HG02885 (cell line): ENCODE results near the gene NAALADL2.
"Not testable (repeated sequence)": the region's sequence is repeated elsewhere in the genome, so short reads cannot be mapped to it uniquely, and the experiment has no call there.

ENCODE experiments used
- ATAC-seq: cut with Tn5 transposase; IDR thresholded peaks from one replicate; pipeline ENCODE4 v1.9.1; 2021; ENCODE audit warnings: mild to moderate bottlenecking; ENCODE audit not compliant: unreplicated experiment, poor library complexity

The NAALADL2 gene

GRCh38 chr3:175751089-175751488 lies 892.0 kb downstream of the NAALADL2 start:
- ATAC-seq: no peak

DNA sequence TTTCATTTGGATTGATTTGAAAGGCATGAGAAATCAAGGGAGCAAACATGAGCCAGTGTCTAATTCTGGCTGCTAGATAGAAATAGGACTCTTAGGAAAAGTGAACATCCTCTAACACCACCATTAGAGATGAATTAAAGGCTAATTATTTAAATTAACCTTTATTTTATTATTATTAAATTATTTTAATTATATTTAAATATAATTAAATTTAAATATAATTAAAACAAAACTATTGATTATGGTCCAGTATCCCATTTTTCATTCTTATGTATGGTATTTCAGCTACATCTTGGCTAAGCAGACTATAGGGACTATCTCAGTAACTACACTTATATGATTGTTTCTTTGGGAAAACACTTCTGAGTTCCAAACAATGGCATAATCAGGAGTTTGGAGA lies 904.8 kb downstream of the NAALADL2 start:
- ATAC-seq: no peak

- ATAC-seq: no peak
Observed at GRCh38 chr3:175764722-175765121, 905.6 kb downstream of the NAALADL2 start.

DNA sequence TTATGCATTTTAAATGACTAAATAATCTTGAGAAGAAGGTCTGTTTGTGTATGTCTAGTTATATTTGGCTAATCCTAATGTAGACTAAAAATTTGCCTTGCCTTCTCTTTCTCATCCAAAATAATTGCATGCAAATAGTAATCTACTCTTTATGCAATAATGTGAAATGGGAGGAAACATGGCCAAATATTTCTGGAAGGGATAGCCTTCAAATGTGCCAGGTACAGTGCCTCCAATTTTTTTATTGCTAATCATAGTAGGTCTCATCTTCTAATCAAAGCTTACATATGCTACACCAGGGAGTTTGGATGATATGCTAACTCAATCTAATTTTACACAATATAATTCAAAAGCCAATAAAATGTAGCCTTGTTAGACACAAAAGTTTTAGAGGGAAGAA lies 911.3 kb downstream of the NAALADL2 start:
- ATAC-seq: no peak

DNA sequence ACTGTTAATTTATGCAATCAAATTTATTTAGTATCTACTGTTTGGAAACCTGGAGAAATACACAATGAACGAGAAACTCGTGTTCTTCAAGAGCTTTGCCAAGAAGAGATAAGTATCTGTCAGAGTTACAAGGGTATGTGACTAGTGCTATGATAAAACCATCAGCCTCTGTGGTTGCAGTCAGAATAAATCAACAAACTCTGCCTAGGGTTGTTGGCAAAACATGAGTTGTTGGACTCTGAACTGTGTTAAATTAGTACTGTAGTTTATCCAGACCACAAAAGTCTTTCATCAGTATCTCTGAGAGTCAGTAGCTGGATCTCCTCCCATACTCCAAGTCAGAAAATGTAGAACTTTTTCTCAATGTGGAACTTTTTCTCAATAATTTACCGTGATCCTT lies 918.4 kb downstream of the NAALADL2 start:
- ATAC-seq: no peak

DNA sequence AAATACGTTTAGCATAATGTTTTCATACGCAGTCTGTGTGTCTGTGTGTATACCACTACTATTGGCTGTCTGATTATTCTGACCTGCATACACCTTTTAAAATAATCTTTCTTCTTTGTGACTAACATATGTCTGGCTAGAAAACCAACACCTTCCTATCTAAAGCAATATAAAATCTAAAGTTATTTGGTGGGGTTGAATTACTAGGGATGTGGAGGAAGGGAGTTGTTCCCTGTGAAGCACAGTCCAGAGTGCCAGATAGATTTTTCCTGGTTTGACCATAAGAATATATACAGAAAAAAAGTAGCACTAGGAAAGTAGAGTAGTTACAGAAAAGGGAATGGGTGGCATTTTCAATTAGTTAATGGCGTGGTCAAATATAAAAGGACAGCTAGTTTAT lies 918.8 kb downstream of the NAALADL2 start:
- no peak for ATAC-seq

- no peak for ATAC-seq
Observed at GRCh38 chr3:175778994-175779393, 919.9 kb downstream of the NAALADL2 start.

DNA sequence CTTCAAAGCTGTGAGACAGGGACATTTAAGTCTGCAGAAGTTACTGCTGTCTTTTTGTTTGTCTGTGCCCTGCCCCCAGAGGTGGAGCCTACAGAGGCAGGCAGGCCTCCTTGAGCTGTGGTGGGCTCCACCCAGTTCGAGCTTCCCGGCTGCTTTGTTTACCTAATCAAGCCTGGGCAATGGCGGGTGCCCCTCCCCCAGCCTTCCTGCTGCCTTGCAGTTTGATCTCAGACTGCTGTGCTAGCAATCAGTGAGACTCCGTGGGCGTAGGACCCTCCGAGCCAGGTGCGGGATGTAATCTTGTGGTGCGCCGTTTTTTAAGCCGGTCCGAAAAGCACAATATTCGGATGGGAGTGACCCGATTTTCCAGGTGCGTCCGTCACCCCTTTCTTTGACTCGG lies 928.0 kb downstream of the NAALADL2 start:
- not testable (repeated sequence) for ATAC-seq

- ATAC-seq: no peak
Observed at GRCh38 chr3:175792245-175792644, 933.1 kb downstream of the NAALADL2 start.

DNA sequence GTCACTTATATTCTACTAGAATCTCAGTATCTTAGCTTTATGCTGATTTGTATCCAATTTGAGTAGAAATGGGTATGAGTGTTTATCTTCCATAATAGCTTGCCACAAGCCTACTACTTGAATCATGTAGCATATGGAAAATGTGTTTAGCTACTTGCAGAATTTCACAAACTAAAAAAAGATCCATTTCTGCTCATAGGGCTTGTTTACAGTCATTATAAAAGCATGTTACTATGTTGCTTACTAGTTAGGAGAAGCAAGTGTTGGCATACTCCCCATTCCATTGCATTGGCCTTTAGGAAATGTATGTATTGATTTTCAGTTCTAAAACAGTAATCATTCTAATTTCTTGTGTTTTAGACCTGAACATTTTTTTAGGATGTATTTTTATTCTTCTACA lies 939.2 kb downstream of the NAALADL2 start:
- no peak for ATAC-seq

DNA sequence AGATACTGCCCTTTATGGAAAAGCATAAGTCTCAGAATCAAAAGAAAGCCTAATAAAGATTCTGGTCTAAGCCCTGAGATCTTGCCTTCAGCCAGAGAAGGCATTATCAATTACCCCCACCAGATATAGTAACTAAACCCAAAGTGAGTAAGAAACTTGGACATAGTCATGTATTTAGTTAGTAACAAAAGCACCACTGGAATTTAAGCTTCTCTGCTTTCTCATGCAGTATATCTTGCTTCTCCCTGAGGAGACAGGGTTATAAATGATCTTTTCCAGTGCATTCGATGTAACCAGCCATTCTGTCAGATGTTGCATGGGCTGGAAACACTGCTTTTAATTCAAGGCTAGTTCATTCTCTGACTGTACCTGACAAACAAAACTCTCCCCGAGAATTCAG lies 946.7 kb downstream of the NAALADL2 start:
- ATAC-seq: no peak

DNA sequence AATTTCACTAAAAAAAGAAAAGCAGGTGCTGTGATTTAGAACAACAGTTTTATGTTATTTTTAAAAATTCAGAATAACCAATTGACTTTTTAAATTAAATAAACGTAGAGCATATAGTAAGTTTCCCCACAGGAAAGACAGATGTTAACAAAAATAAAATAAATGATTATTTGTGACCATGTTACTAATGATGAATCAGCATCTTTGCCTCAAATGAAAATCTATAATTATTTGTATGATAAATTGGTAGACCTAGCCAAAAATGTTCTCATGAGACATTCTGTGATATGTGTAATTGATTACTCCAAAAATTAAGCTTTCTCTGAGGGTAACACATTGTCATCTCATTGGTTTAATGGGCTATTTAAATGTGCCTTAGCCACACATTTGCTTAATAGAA lies 948.0 kb downstream of the NAALADL2 start:
- no peak for ATAC-seq

DNA sequence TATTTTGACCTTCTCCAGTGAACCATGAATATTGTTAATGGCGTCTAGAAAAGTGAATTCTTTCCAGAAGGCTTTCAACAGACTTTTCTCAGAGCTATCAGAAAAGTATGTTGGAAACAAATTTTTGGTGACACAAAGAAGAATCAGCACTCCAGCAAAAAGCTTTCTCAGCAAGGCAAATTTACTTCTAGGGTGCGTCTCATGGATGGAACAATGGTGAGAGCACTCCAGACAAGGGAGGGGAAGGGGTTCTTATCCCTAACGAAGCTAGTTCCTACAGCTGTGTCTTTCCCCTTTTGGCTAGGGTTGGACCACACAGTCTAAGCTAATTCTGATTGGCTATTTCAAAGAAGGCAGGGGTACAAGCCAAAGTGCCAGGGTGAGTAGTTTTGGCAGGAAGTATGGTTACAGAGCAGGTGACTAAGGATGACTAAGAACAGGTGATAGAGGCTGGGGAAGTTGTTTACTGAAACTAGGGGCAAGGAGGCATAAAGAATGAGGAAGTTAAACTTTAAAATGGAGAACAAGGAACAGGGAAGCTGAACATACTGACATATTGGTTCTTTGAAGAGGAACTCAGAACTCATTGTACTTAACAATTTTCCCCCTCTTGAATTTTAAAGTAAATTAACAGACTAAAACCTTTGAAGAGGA lies 959.8 kb downstream of the NAALADL2 start:
- ATAC-seq: no peak

- ATAC-seq: not testable (repeated sequence)
Observed at GRCh38 chr3:175822766-175823491, 963.8 kb downstream of the NAALADL2 start.

DNA sequence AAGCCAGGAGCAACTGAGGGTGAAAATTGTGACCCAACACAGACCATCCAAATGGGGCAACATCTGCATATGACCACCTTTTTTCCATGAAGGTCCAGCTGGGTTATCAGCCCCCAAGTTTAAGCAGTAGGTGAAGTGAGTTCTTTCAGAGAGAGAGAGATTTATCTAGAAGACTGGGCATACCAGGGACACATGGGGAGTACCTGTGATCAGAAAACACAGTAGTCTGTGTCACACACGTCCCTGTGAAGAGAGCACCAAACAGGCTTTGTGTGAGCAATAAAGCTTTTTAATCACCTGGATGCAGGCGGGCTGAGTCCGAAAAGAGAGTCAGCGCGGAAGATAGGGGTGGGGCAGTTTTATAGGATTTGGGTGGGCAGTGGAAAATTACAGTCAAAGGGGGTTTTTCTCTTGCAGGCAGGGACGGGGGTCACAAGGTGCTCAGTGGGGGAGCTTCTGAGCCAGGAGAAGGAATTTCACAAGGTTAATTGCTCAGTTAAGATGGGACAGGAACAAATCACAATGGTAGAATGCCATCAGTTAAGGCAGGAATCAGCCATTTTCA lies 966.0 kb downstream of the NAALADL2 start:
- not testable (repeated sequence) for ATAC-seq

DNA sequence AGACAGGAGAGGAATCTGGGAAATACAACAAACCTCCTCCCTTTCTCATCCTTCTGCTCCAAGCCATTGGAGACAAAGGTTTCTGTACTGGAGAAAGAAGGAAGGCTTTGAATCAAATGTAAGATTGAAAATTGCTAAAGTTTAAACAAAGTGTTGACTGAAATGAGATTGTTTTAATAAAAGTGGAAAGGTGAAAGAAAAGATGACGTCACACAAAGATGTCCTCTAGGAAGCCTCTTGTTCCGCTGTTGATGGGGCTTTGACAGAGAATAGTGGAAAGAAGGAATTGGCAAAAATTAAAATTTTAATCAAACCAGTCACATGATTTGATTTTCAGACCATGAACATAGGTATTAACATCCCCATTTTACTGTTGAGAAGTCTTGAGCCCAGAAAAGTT lies 967.6 kb downstream of the NAALADL2 start:
- no peak for ATAC-seq

DNA sequence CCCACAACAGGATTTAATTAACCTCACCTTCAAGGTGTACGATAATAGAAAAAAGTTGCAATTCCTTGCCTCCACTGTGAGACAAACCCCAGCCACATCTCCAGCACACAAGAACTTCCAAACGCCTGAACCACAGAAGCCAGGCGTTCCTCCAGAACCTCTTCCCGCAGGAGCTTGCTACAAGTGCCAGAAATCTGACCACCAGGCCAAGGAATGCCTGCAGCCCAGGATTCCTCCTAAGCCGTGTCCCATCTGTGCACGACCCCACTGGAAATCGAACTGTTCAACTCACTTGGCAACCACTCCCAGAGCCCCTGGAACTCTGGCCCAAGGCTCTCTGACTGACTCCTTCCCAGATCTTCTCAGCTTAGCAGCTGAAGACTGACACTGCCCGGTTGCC lies 970.7 kb downstream of the NAALADL2 start:
- not testable (repeated sequence) for ATAC-seq

DNA sequence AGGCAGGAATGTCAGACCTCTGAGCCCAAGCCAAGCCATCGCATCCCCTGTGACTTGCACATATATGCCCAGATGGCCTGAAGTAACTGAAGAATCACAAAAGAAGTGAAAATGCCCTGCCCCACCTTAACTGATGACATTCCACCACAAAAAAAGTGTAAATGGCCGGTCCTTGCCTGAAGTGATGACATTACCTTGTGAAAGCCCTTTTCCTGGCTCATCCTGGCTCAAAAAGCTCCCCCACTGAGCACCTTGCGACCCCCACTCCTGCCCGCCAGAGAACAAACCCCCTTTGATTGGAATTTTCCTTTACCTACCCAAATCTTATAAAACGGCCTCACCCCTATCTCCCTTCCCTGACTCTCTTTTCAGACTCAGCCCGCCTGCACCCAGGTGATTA lies 976.6 kb downstream of the NAALADL2 start:
- ATAC-seq: not testable (repeated sequence)

- ATAC-seq: no peak
Observed at GRCh38 chr3:175836617-175837016, 977.5 kb downstream of the NAALADL2 start.

- no peak for ATAC-seq
Observed at GRCh38 chr3:175837962-175838361, 978.8 kb downstream of the NAALADL2 start.

DNA sequence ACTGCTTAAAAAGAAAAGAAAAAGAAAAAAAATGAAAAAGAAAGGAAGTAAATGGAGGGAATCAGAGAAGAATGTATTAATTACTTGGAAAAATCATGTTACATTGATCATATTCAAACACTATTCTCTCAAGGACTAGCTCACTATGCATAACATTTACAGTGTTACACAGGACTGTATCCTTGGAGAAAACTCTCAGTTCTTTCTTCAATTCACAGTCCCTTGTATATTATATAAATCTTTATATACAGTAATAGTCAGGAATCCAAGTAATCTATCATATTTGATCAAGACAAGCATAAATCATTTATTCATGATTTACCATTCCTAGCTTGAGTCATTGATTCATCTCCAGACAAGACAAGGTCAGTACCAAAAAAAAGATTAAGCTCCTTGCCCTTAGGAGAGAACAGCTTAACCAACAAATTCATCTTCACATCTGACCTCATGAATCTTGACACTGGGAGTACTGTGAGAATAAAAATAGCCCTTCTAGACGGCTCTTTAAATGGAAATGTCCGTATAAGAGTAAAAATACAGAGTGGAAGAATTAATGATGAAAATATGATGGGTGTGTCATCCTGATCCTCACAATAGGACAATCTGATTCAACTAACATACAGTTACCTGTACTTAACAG lies 980.4 kb downstream of the NAALADL2 start:
- ATAC-seq: no peak
